Measurements from ENCODE around the gene SLC9A9. TPM values are rescaled to one million over a fixed set of nuclear protein-coding genes. Genes with fewer than 3 reads are reported as not detected.

SLC9A9 gene
- total RNA-seq, 4 donors from 2014 or later, result 2.1 to 40.4 (median 7.2) TPM

DNA sequence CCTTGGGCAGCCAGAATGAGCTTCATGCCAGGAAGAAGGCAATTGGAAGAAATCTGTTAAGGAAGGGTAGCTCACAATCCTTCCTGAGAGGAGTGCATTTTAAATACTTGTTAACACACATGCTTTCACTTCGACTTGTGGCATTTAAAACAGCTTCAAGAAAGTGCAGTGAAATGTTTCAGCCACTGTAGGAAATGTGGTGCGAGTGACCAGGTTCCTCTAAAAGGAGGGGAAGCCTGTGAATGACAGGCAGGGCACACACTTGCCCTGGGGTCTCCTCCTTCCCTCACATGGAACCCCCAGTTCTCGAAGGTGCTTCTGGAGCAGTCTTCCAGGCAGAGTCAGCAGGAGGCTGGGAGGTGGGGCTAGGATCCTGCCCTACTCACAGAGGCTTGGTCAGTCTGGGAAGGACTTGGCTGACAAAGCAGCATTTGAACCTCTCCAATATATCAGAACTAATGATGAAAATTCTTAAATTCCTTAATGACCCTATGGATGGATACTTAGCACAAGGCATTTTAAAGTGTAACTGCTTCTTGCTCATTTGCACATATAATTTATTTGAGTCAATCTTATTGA is 370.1 kb downstream of the SLC9A9 start:
- Histone ChIP-seq H3K27me3 (no peaks in the 10 kb centered on the region), H3K4me3 (no peak overlapping the region), H3K36me3 (no peaks in the 10 kb centered on the region), H3K9me3 (no peaks in the 10 kb centered on the region), H3K4me1 (no peaks in the 10 kb centered on the region), H3K27ac (no peak overlapping the region)
- no peak for DNase-seq
- no peak for TF ChIP-seq POLR2A (IDR thresholded peaks at IDR 0.05)
- TF ChIP-seq, protein P1, sequence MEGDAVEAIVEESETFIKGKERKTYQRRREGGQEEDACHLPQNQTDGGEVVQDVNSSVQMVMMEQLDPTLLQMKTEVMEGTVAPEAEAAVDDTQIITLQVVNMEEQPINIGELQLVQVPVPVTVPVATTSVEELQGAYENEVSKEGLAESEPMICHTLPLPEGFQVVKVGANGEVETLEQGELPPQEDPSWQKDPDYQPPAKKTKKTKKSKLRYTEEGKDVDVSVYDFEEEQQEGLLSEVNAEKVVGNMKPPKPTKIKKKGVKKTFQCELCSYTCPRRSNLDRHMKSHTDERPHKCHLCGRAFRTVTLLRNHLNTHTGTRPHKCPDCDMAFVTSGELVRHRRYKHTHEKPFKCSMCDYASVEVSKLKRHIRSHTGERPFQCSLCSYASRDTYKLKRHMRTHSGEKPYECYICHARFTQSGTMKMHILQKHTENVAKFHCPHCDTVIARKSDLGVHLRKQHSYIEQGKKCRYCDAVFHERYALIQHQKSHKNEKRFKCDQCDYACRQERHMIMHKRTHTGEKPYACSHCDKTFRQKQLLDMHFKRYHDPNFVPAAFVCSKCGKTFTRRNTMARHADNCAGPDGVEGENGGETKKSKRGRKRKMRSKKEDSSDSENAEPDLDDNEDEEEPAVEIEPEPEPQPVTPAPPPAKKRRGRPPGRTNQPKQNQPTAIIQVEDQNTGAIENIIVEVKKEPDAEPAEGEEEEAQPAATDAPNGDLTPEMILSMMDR (IDR thresholded peaks at IDR 0.05), result no peak

DNA sequence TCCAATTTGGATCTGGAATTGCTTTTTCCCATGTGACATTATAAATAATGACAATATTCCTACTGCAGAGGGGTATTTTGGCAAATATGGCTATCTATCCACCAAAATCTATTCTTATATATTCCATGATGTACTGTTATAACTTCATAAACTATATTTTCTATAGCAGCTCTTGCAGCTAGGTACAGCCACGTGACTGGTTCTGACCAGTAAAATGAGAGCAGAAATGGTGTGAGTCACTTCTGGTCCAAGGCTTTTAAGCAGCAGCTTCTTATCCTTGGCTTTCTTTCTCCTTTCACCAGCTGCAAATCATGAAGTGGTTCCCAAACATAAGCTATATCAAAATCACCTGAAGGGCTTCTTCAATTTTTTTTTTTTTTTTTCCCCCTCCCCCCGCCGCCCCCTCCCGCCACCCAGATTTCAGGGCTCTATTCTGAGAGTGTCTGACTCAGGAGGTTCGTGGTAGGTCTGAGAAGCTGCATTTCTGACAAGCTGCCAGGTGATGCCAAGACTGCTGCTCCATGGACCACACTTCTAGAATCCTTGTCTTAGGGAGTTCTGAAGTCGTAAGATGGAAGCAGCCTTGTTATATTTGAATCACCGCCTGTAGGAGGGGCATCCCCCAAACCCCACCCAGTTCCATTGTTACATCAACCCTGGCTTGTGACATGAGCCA is 371.2 kb downstream of the SLC9A9 start:
- no peaks in the 10 kb centered on the region for H3K27me3 ChIP-seq
- H3K27ac ChIP-seq, result no peak overlapping the region
- H3K9me3 ChIP-seq, result no peaks in the 10 kb centered on the region
- no peaks in the 10 kb centered on the region for H3K36me3 ChIP-seq
- TF ChIP-seq POLR2A (IDR thresholded peaks at IDR 0.05), result no peak
- TF ChIP-seq, protein P1 (IDR thresholded peaks at IDR 0.05), result no peak
- H3K4me3 ChIP-seq, result no peak overlapping the region
- DNase-seq, result no peak
- H3K4me1 ChIP-seq, result no peaks in the 10 kb centered on the region

DNA sequence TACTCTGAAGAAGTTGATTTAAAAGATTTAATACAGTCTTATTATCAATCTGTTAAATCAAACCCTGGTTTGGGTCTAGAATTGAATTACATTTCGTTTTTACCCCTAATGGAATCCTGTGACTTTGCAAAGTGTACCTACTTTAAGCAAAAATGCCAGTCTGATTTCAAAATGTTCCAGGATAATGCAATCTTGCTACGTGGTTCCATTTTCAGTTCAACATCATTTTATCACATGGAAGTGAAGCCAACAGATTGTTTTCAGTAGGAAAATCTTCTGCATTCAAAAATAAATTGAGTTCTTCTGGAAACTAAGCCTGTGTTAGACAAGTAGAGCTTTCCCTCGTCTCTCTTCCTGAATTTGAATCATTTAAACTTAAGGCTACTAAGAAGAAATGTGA is 372.3 kb downstream of the SLC9A9 start:
- DNase-seq, result no peak
- no peak overlapping the region for H3K27ac ChIP-seq
- H3K4me1 ChIP-seq, result no peaks in the 10 kb centered on the region
- H3K9me3 ChIP-seq, result no peaks in the 10 kb centered on the region
- H3K27me3 ChIP-seq, result no peaks in the 10 kb centered on the region
- H3K4me3 ChIP-seq, result no peak overlapping the region
- no peaks in the 10 kb centered on the region for H3K36me3 ChIP-seq
- TF ChIP-seq, protein P1 (IDR thresholded peaks at IDR 0.05), result no peak
- TF ChIP-seq POLR2A (IDR thresholded peaks at IDR 0.05), result no peak

DNA sequence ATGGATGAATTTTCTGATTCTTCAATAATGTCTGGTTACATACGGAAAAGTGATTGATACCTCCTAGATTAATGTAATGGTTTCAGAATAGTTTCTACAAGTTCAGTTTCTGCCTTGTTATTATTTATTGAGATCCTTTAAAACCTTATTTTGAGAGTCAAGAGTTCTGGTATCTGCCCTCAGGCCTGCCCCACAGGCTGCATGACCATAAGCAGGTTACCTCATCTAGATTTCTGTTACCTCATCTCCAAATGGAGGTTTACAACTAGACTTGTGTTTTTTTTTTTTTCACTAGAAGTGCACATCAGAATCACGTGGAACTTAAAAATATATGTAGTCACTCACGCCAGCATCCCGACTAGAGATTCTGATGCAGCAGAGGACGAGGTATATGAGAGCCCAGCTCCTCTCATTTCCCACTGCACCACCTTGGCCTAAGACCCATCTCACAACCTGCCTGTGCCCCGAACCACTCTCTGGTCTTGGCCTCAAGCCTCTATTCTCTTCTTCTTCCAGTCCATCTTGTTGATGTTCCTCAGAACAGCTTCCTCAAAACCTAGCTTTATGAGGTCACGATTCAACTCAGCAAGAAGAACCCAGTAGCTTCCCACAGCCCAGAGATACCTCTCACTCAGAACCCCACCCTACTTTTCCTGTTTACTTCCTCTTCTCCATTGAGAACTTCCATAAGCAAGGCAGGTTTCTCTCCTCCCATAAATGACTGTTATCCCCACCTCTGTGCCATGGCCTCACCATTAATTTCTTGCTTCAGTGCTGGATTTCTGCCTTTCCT is 375.3 kb downstream of the SLC9A9 start:
- no peaks in the 10 kb centered on the region for H3K27me3 ChIP-seq
- TF ChIP-seq, protein P1 (IDR thresholded peaks at IDR 0.05), result no peak
- TF ChIP-seq POLR2A (IDR thresholded peaks at IDR 0.05), result no peak
- H3K27ac ChIP-seq, result no peak overlapping the region
- no peak overlapping the region for H3K4me3 ChIP-seq
- no peaks in the 10 kb centered on the region for H3K9me3 ChIP-seq
- H3K36me3 ChIP-seq, result no peaks in the 10 kb centered on the region
- no peak for DNase-seq
- no peaks in the 10 kb centered on the region for H3K4me1 ChIP-seq

DNA sequence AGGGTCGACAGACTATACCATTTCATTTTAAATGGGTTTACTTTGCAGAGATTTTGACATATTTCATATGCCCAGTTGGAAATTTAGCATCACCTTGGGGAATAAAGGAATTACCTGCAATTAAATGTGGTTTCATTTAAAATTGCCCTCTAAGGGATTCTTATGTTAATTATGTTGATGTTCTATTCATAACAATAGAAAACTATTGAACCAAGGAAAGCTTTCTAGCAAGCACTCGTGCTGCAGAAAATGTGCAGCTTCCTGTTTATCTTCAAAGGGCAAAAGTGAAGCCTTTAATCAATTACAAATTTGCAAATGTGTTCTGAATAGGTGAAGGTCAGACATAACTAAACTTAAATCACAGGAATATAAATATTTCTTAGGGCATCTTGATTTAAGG is 376.6 kb downstream of the SLC9A9 start:
- Histone ChIP-seq H3K27me3 (no peaks in the 10 kb centered on the region), H3K27ac (no peak overlapping the region), H3K9me3 (no peaks in the 10 kb centered on the region), H3K36me3 (no peaks in the 10 kb centered on the region), H3K4me1 (no peaks in the 10 kb centered on the region), H3K4me3 (no peak overlapping the region)
- DNase-seq, result no peak
- TF ChIP-seq, protein P1 (IDR thresholded peaks at IDR 0.05), result no peak
- TF ChIP-seq POLR2A (IDR thresholded peaks at IDR 0.05), result no peak
